ENCODE results near the gene MTARC2.

The MTARC2 gene

GRCh38 chr1:220787069-220787619 is 39.0 kb downstream of the MTARC2 start:
- Histone ChIP-seq H3K9ac (ENCODE audit: low read length) (no peak overlapping the region), H3K27ac (ENCODE audit: low read depth, low read length) (no peak overlapping the region), H4K20me1 (ENCODE audit: low read depth, low read length) (no peaks in the 10 kb centered on the region), H3K4me3 (ENCODE audit: insufficient read depth, low read length, poor library complexity, severe bottlenecking) (no peak overlapping the region), H3K79me2 (ENCODE audit: insufficient read depth, low read length) (no peaks in the 10 kb centered on the region), H3F3A (ENCODE audit: insufficient read depth) (no peaks in the 10 kb centered on the region), H3K9me3 (ENCODE audit: insufficient read depth, low read length) (no peaks in the 10 kb centered on the region), H3K9me2 (replicated peaks; ENCODE audit: insufficient read depth, low read length) (no peaks in the 10 kb centered on the region), H3K4me2 (ENCODE audit: low read depth, low read length, poor library complexity, severe bottlenecking) (no peak overlapping the region), H3K27me3 (ENCODE audit: low read length) (no peaks in the 10 kb centered on the region), H3K36me3 (ENCODE audit: low read length) (no peaks in the 10 kb centered on the region), H2AFZ (ENCODE audit: low read depth, low read length, severe bottlenecking) (no peak overlapping the region)
- TF ChIP-seq, protein P1, sequence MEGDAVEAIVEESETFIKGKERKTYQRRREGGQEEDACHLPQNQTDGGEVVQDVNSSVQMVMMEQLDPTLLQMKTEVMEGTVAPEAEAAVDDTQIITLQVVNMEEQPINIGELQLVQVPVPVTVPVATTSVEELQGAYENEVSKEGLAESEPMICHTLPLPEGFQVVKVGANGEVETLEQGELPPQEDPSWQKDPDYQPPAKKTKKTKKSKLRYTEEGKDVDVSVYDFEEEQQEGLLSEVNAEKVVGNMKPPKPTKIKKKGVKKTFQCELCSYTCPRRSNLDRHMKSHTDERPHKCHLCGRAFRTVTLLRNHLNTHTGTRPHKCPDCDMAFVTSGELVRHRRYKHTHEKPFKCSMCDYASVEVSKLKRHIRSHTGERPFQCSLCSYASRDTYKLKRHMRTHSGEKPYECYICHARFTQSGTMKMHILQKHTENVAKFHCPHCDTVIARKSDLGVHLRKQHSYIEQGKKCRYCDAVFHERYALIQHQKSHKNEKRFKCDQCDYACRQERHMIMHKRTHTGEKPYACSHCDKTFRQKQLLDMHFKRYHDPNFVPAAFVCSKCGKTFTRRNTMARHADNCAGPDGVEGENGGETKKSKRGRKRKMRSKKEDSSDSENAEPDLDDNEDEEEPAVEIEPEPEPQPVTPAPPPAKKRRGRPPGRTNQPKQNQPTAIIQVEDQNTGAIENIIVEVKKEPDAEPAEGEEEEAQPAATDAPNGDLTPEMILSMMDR (IDR thresholded peaks at IDR 0.05; ENCODE audit: insufficient read depth, low read length, poor library complexity, severe bottlenecking) = no peak
- TF ChIP-seq EZH2phosphoT487 (conservative IDR thresholded peaks at IDR 0.05; ENCODE audit: low read length) = no peak

DNA sequence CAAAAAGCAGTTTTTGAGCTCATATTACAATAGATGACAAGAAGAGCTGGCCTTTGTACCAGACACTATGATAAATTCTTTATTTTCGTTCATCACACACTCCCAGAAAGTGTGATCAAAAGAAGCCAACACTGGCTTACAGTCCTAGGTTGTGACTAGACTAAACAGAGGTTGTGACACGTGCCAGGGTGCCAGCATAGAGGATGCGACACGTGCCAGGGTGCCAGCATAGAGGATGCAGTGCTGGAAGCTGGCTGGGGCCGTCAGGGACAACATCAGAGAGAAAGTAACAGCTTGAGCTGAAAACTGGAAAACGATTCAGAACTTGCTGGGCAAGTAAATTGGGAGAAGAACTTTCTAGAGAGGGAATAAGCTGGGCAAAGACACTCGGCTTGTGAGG is 40.8 kb downstream of the MTARC2 start:
- Histone ChIP-seq H2AFZ (ENCODE audit: low read depth, low read length, severe bottlenecking) (no peak overlapping the region), H3F3A (ENCODE audit: insufficient read depth) (no peaks in the 10 kb centered on the region), H3K79me2 (ENCODE audit: insufficient read depth, low read length) (no peaks in the 10 kb centered on the region), H3K9ac (ENCODE audit: low read length) (no peak overlapping the region), H4K20me1 (ENCODE audit: low read depth, low read length) (no peaks in the 10 kb centered on the region), H3K36me3 (ENCODE audit: low read length) (no peaks in the 10 kb centered on the region), H3K9me2 (replicated peaks; ENCODE audit: insufficient read depth, low read length) (no peaks in the 10 kb centered on the region), H3K27ac (ENCODE audit: low read depth, low read length) (no peak overlapping the region), H3K4me2 (ENCODE audit: low read depth, low read length, poor library complexity, severe bottlenecking) (no peak overlapping the region), H3K4me3 (ENCODE audit: insufficient read depth, low read length, poor library complexity, severe bottlenecking) (no peak overlapping the region), H3K27me3 (ENCODE audit: low read length) (no peaks in the 10 kb centered on the region), H3K9me3 (ENCODE audit: insufficient read depth, low read length) (no peaks in the 10 kb centered on the region)
- TF ChIP-seq EZH2phosphoT487 (conservative IDR thresholded peaks at IDR 0.05; ENCODE audit: low read length) = no peak
- TF ChIP-seq, protein P1 (IDR thresholded peaks at IDR 0.05; ENCODE audit: insufficient read depth, low read length, poor library complexity, severe bottlenecking) = no peak

DNA sequence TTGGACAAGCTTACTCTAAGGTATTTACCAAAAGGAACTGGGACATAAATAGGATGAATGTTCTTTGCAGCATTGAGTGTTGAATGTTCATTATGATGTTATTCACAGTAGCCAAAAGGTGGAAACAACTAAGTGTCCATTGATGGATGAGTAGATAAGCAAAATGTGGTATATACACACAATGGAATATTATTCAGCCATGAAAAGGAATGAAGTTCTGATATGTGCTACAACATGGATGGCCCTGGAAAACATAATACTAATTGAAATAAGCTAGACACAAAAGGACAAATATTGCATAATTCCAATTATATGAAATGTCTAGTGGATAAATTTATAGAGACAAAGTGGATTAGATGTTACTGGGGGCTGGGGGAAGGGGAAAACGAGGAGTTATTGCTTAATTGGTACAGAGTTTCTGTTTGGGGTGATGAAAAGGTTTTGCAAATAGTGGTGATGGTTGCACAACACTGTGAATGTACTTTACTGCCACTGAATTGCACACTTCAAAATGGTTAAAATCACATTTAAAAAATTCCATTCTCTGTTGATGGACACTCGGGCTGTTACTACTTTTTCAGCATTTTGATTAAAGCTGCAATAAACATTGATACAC is 41.5 kb downstream of the MTARC2 start:
- Histone ChIP-seq H4K20me1 (ENCODE audit: low read depth, low read length) (no peaks in the 10 kb centered on the region), H3K9me2 (replicated peaks; ENCODE audit: insufficient read depth, low read length) (no peaks in the 10 kb centered on the region), H3K27me3 (ENCODE audit: low read length) (no peaks in the 10 kb centered on the region), H3K9me3 (ENCODE audit: insufficient read depth, low read length) (no peaks in the 10 kb centered on the region), H3K4me3 (ENCODE audit: insufficient read depth, low read length, poor library complexity, severe bottlenecking) (no peak overlapping the region), H3K36me3 (ENCODE audit: low read length) (no peaks in the 10 kb centered on the region), H3K4me2 (ENCODE audit: low read depth, low read length, poor library complexity, severe bottlenecking) (no peak overlapping the region), H3F3A (ENCODE audit: insufficient read depth) (no peaks in the 10 kb centered on the region), H3K9ac (ENCODE audit: low read length) (no peak overlapping the region), H3K27ac (ENCODE audit: low read depth, low read length) (no peak overlapping the region), H3K79me2 (ENCODE audit: insufficient read depth, low read length) (no peaks in the 10 kb centered on the region), H2AFZ (ENCODE audit: low read depth, low read length, severe bottlenecking) (no peak overlapping the region)
- TF ChIP-seq EZH2phosphoT487 (conservative IDR thresholded peaks at IDR 0.05; ENCODE audit: low read length) = no peak
- TF ChIP-seq, protein P1 (IDR thresholded peaks at IDR 0.05; ENCODE audit: insufficient read depth, low read length, poor library complexity, severe bottlenecking) = no peak
